HTR-8/SVneo (cell line): ENCODE results near the gene MPPE1.
"Not testable (repeated sequence)": the region's sequence is repeated elsewhere in the genome, so short reads cannot be mapped to it uniquely, and the experiment has no call there.

ENCODE experiments used
- DNase-seq: peaks from one replicate; pipeline ENCODE4 v3.0.0; 2011; ENCODE audit warnings: low spot score, mixed read lengths; ENCODE audit not compliant: insufficient read length
- FAIRE-seq: peaks from 2 replicates; lab custom pipeline; 2011; peaks lifted over from hg19 to GRCh38; lab: Jason Lieb, UNC

Gene MPPE1

GRCh38 chr18:11860594-11861450, 47.3 kb downstream of the MPPE1 start:
- no peak for DNase-seq
- FAIRE-seq: no peak

GRCh38 chr18:11859903-11860407, 48.2 kb downstream of the MPPE1 start:
- peak; percentile 76 for FAIRE-seq
- DNase-seq: peak; percentile 71

GRCh38 chr18:11859282-11859830, 48.8 kb downstream of the MPPE1 start:
- FAIRE-seq: no peak
- no peak for DNase-seq

GRCh38 chr18:11857177-11857887, 50.8 kb downstream of the MPPE1 start:
- FAIRE-seq (peak; percentile 42), DNase-seq (peak; percentile 84)

GRCh38 chr18:11854554-11854953, 53.6 kb downstream of the MPPE1 start:
- DNase-seq, FAIRE-seq: not testable (repeated sequence)

- DNase-seq (no peak), FAIRE-seq (no peak)
These were observed 56.2 kb downstream of the MPPE1 start for GRCh38 chr18:11851806-11852337.

GRCh38 chr18:11851146-11851805, 56.8 kb downstream of the MPPE1 start, which contains the start of gene CHMP1B:
CHMP1B (plus strand) TSS chr18:11851413; CDS start chr18:11851512, 99 bp downstream.
- peak; percentile 88 for DNase-seq
- FAIRE-seq: peak; percentile 20

GRCh38 chr18:11850821-11851145, 57.3 kb downstream of the MPPE1 start:
- FAIRE-seq (no peak), DNase-seq (no peak)

GRCh38 chr18:11849841-11850634, 58.1 kb downstream of the MPPE1 start:
- no peak for FAIRE-seq
- DNase-seq: peak; percentile 14

- FAIRE-seq (no peak), DNase-seq (no peak)
These were observed 58.8 kb downstream of the MPPE1 start for GRCh38 chr18:11849279-11849678.

GRCh38 chr18:11847811-11848210, 60.3 kb downstream of the MPPE1 start:
- DNase-seq (no peak), FAIRE-seq (no peak)

GRCh38 chr18:11845654-11846053, 62.5 kb downstream of the MPPE1 start:
- FAIRE-seq: no peak
- DNase-seq: no peak

GRCh38 chr18:11844436-11844835, 63.7 kb downstream of the MPPE1 start:
- no peak for DNase-seq
- FAIRE-seq: no peak

- DNase-seq (no peak), FAIRE-seq (no peak)
These were observed 65.6 kb downstream of the MPPE1 start for GRCh38 chr18:11842562-11842961.

GRCh38 chr18:11840493-11840892, 67.6 kb downstream of the MPPE1 start:
- DNase-seq (no peak), FAIRE-seq (no peak)

GRCh38 chr18:11839556-11839955, 68.6 kb downstream of the MPPE1 start:
- DNase-seq (no peak), FAIRE-seq (no peak)

GRCh38 chr18:11834772-11835171, 73.3 kb downstream of the MPPE1 start:
- DNase-seq: no peak
- FAIRE-seq: no peak
